ENCODE data around the gene ADIPOR2.

The ADIPOR2 gene

GRCh38 chr12:1690578-1691122 lies at the start of gene ADIPOR2:
TSS of gene ADIPOR2 (plus strand) at chr12:1691070. CDS start at chr12:1754344, 63,274 bp downstream.
- DNase-seq = peak; percentile 99

DNA sequence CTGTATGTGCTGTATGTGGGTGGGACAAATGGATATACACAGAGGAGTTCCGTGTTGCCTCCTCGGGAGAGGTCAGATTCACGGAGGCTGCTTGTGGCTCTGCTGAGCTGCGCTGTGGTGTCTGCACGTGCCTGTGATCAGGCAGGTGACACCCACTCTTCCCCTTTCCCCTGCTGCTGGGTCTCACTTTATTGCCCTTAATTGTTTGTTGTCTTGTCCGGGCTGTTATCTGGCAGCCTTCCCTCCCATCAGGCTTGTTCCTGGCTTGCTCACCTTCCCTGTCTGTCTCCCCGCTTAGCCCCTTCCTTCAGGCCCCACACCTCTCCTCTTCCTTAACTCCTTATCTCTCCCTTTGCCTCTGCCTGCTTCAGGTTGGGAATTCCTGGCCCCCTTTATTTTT lies 48.4 kb upstream of the ADIPOR2 start:
- peak; percentile 56 for DNase-seq

DNA sequence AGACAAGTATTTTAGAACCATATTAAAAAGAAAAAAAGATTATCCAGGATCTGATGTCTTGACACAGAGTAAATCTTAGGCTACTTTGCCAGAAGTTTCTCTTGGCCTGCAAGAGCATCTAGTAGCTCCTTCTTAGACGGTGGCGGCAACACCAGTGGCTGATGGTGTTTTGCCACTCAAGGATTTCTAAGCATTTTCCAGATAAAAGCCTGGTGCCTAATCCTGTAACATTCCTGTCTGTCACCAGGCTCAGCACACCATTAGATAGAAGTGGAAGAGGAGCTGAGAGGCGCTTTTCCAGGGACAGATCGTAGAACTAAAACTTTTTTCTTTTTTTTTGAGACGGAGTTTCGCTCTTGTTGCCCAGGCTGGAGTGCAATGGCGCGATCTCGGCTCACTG lies 47.8 kb upstream of the ADIPOR2 start:
- DNase-seq = no peak

DNA sequence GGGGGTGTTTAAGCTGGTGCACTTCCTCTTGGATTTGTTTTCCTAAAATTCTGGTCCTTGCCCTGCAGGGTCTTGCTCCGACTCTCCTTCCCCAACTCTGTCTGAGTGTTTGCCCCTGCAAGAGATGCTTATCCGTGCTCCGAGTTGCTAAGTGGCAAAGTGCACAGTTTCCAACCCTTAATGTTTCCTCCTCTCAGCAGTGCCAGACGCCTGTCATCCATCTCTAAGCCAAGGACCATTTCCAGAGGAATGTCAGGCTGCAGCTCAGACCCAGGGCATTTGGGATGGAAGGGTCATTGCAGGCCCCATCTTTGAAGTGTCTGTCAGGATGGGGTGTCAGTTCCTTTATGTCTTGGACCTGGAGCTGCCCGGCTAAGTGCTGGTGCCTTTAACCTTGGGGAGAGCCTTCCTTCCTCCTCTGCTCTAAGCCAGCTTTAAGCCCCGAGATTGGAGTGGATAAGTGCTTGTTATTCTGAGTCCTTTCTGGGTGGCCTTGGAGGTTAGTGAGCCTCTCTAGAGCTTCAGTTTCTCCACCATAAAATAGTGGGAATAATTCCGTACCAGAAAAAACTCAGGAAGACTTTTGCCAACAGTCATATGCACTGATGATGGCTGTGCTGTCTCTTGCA lies 46.9 kb upstream of the ADIPOR2 start:
- peak; percentile 42 for DNase-seq

DNA sequence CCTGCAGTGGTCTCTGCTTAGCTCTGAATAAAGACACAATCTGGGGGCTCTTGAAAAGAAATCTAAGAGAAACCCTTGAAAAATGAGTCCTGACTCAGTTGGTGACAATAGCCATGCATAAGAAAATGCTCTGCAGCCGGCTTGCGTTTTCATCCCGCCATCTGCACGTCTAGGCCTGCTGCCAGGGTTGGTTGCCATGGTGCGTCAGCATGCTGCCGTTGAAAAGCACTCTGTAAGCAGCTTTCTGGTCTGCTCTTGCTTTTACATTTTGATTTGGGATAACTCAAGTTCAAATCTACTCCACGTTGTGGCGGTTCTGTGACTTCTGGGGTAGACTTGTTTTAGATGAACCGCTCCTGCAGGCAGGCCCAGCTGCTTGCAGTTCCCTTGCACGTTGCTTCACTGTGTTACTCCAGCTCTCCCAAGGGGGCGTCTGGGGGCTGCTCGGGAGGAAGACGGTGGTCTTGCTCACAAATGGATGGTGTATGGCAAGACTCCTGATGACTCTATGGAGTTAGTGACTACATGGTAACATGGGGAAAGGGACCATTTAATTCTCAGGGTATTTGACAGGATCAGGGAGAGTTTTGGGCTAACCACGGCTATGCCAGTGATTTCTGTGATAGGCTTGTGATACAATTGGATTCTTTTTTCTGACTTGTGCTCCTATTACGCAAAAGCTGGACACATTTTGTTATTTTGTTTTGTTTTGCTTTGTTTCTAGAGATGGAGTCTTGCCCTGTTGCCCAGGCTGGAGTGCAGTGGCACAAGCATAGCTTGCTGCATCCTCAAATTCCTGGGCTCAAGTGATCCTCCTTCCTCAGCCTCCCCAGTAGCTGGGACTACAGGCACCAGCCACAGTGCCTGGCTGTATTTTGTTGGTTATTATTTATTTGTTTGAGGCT lies 46.1 kb upstream of the ADIPOR2 start:
- peak; percentile 93 for DNase-seq

GRCh38 chr12:1645819-1646218 lies 45.1 kb upstream of the ADIPOR2 start:
- DNase-seq = no peak

- no peak for DNase-seq
These were observed 44.1 kb upstream of the ADIPOR2 start for GRCh38 chr12:1646569-1647284.

GRCh38 chr12:1647285-1647669 lies 43.6 kb upstream of the ADIPOR2 start:
- DNase-seq = no peak

- DNase-seq = no peak
These were observed 40.5 kb upstream of the ADIPOR2 start for GRCh38 chr12:1650260-1650977.

DNA sequence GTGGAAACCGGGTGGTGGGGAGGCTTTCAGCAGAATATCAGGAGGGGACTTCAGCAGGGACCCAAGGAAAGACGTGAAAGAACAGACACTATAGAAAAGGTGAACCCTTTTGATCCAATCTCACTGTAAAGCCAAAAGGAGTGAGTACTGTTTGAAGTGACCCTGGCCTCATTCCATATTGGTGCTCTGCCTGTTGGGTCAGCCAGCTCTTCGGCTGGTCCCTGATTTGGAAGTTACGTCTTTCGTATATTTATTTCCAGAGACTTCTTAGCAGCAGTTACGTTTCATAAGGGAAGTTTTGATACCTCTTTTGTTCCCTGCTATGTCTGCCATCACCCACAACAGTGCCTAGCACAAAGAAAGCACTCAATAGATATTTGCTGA lies 39.9 kb upstream of the ADIPOR2 start:
- DNase-seq = no peak

DNA sequence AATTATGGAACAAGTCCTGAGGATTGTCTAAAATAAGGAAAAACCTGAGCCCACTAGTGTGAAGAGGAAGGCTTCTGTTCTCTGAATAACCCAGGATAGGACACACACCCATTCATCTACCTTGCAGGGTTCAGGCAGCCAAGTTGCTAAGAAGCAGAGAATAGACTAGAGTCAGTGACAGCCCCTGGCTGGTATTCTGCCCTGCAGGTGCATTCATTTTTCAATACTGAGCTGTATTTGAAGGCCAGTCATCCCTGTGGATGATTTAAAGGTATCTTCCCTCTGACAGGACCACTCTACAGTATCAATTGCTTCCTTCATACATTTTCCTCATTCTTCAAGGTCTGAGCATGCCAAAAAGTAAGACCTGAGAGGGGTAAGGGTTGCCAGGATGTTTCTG lies 38.9 kb upstream of the ADIPOR2 start:
- no peak for DNase-seq

GRCh38 chr12:1655225-1655788 lies 35.6 kb upstream of the ADIPOR2 start:
- peak; percentile 33 for DNase-seq

- no peak for DNase-seq
These were observed 34.0 kb upstream of the ADIPOR2 start for GRCh38 chr12:1656902-1657301.

- DNase-seq = no peak
These were observed 33.2 kb upstream of the ADIPOR2 start for GRCh38 chr12:1657688-1658087.

GRCh38 chr12:1660304-1661187 lies 30.3 kb upstream of the ADIPOR2 start:
- DNase-seq = no peak

- peak; percentile 94 for DNase-seq
These were observed 29.1 kb upstream of the ADIPOR2 start for GRCh38 chr12:1661553-1662335.

DNA sequence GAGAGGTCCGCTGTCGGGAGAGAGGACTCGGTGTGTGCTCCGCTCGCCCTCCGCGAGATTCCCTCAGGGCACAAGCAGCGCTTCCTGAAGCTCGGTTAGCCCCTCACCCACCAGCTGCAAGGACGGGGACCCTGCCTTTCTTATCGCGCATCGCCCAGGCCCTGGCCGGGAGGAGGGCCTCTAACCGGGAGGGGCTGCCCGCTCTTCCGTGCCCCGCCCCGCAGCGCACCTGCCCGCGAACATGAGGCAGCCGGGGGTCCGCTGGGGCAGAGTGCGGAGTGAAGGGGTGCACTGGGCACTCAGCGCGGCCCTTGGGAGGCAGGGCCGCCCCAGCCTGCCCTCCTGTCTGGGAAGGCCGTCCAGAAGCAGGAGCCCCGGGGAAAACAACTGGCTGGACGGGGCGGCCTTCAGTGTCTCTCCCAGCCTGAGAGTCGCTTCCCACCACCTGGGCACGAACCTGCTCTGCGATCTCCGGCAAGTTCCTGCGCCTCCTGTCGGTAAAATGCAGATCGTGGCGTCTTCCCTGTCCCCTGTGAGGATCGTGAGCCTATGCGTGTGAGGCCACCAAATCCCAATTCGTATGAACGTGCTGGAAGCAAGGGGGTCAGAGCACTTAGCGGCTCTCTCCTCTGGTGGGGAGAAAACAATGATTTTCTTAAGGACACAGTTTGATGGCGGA lies 28.0 kb upstream of the ADIPOR2 start:
- peak; percentile 75 for DNase-seq

- no peak for DNase-seq
These were observed 27.3 kb upstream of the ADIPOR2 start for GRCh38 chr12:1663440-1664132.

- DNase-seq = no peak
These were observed 25.5 kb upstream of the ADIPOR2 start for GRCh38 chr12:1665366-1665765.
